GM19240 (cell line): ENCODE measurements around the gene IGSF11.

Experiments
- DNase-seq: peaks from one replicate; pipeline ENCODE4 v3.0.0; 2011; ENCODE audit warnings: low spot score; ENCODE audit not compliant: insufficient read length

IGSF11 gene

DNA sequence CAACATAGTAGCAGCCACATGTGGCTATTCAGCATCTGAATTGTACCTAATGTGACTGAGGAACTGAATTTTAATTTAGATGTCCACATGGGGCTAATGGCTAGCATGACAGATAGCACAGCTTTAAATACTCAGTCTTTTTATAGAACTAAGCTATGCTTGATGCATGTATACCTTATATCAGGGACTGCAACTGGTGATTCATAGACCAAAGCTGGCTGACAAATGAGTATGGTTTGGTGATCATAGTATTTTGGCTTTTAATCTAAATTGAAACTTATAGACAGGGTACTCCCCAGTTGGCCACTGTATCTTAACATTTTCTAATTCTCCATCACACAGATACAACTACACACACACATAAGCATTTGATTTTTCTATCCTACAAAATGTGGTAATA, 83.6 kb downstream of the IGSF11 start:
- no peak for DNase-seq

DNA sequence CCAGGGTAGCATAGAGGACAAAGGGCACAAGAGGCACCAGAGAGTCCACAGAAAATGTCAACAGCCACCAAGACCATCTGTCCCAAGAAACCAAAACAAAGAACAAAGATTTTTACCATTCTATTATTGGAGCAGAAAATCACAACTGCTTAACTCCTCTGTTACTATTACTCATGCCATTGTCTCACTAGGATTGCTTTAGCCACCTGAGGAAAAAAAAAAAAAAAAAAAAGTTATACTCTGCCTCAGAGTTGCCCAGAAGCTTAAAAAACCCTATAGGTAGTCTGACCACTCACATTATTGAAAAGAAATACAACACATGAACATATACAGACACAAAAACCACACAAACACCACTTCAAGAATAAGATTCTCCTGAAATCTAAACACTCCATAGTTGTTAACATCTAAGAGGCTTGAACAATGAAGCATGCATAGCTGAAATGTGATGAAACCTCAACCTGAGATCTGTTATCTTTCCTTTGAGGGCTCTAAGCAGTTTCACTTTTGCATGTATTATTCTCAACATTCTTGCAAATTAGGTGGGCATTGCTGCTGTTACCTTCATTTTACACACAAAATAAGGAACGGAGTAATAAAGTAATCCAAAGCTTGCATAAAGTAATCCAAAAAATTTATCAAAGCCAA, 85.4 kb downstream of the IGSF11 start:
- no peak for DNase-seq

DNA sequence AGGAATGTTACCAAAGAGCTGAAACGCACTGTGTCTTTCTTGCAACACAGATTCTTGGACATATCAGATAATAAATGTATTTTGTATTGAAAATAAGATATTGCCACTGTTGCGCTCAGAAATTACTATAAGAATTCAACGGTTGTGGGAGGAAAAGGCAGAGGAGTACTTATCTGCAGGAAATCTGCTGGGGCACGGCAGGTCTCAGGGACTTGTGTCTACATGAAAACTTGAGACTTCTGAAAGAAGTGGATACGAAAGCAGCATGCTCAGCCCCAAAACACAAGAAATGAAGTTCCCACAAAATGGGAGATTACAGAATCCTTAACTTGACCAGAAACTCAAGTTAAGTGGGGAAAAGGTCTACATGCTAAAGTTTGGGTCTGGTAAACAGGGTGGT, 86.5 kb downstream of the IGSF11 start:
- DNase-seq, result no peak

DNA sequence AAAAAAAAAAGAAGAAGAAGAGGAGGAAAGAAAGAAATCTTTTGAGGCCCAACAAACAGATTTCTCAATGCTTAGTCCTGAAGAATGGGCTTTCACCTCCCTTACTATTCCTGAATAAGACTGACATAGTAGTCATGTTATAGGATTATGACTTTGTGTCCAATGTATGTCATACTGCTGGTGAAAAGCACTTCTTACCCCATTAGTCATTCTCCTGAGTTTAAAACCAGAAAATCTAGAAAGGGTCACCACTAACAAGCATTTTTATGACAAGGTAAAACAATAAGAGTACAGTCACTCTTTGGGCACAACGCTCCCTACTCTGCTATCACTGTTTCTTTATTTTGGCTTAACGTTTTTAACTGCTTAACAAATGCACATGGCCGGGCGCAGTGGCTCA, 88.2 kb downstream of the IGSF11 start:
- DNase-seq, result no peak

DNA sequence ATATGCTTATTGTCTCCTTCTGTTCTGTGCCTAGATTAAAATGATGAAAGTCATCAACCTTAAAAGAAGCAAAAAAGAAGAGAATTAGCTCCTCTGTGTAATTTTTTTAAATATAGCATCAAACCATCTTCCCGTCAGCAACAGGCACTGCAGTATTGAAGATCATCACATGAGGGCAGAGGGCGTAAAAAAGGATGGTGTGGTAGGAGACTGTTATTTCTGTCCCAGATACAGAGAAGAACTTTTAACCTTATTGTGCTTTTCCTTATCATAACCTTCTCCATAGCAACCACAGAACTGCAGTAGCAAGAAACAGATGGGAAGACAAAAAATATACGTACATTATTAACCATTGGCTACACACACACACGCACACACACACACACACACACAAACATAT, 88.8 kb downstream of the IGSF11 start:
- DNase-seq, result no peak

DNA sequence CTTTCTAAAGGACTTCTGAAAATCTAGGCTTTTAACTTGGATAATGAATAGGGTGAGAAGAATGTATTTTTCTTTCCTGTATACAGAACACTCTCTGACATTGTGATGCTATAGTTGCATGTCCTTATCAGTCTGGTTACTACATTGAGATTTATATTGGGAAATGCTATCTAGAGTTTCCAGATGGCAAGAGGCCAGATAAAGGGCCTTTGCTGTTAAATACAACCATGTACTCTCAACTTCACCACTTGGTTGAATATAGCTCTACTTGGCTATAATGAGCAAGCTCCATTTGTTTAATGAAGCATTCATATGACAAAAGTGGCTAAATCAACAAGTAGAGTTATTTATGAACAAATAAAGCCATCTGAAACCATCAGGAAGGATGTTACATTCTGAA, 91.0 kb downstream of the IGSF11 start:
- no peak for DNase-seq

DNA sequence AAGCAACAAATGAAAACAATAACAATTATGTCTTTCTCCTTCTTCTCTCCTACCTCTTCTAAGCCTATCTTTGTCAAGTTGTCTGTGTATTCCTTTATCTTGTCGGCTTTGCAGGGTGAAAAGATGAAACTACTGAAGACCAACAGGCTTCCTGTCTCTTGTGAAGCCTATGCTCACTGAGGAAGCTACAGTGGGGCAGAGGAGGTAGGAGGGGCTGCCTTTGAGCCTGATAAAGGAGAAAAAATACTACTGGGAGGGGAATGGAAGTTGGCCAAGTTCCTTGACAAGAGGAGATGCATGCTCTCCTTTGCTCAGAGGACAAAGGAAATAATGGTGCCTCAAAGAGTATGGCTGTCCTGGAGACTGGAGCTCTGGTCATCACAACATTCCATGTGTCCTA, 92.0 kb downstream of the IGSF11 start:
- no peak for DNase-seq

DNA sequence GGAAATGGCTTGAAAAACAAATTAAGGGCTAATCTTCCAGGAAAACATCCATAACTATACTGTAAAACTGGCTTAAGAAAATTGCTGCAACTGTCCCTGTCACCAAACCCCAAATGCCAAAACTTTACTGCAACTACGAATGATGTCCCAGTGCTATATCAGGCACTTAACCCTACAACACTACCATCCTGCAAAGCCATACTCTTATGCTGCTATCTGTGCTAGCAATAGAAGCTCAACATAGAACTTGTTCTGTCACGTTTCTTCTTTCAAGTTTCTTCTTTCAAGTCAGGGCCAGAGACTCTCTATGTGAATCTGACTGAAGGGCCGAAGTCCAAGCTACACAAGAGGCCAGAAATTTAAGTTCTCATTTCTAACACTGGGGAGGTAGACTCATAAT, 92.5 kb downstream of the IGSF11 start:
- no peak for DNase-seq

DNA sequence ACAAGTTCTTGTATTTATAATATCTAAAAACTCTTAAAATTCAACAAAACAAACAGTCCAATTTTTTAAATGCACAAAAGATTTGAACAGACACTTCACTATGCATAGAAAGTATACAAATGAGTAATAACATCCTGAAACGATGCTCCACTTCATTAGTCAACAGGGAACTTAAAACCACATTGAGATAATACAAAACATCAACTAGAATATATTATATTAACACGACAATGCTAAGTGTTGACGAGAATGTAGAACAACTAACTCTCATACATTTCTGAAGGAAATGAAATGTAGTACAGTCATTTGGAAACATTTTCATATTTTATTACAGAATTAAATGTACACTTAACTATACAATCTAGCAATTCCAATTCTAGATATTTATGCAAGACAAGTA, 93.4 kb downstream of the IGSF11 start:
- no peak for DNase-seq

DNA sequence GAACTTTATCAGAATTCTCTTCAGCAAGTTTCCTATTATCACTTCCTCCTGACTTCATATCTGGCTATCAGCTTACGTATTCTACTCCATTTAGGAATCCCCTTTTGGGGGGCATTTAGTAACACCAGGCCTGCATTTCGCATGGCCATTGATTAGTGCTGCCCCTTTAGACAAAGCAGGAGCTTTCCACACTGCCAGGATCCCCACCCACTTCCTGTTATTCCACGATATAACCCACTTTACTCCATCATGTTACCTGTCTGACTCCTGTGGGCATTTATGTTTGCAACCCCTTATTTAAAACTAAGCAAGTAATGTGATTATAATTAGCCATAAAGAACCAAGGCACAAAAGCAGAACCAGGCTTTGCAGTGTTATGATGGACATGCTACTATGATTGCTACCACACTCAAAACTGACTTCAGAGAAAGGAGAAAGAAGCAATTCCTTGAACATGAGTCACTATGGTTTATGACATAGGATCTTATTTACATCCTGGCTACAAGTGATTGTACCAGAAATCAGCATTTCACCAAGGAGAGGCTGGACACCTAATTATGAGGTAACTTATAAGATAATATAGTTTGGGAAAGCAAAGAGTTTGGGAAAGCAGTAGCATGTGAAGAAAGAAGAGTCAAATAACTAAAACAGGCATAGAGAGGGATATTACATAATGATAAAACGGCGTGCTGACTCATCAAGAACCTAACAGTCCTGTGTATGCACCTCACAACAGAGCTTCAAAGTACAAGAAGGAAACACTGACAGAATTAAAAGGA, 96.3 kb downstream of the IGSF11 start:
- no peak for DNase-seq

DNA sequence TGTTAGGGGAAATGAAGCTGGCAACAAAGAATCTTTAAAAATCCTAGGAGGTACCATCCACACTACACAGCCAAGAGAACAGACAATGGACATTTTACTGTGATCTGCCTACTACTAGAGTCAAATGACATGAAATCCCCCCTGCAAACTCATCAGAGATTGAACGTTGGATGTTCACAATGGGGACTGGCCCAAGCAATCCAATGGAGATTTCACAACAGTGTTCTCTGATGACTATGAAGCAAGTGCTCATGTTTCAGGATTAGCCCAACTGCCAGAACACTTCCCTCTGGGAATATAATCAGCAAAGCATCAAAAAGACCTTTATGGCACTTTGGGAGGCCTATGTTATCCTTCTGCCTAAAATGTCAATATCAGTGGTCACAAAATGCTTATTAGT, 97.8 kb downstream of the IGSF11 start:
- no peak for DNase-seq

DNA sequence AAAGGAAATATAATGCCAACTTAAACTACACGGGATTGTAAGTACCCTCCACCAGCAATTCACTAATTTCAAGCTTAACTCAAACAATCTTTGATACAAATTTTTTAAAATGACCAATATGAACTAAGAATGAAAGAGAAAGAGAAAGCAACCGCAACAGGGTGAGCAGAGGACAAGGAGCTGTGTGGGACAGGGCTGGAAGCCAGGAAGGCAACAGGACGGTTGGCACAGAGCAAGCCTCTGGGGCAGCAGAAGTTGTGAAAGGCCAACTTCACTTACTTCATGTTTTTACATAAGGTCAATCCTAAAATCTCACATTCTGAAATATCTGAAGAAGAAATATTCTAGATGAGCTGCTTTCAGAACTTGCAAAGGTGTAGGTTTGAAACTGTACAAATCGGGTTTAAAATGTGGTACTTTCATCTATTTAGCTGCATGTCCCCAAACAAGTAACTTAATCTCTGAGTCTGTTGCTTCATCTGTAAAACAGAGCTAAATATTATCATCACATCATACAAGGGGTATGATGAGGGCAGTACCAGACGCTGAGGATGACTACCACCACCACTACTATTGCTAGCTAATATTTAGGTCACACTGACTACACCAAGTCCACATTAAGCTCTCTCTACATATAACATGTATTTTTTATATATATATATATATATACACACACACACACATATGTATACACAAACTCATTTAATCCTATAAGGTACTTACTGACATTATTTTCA, 101.7 kb downstream of the IGSF11 start:
- DNase-seq, result no peak

DNA sequence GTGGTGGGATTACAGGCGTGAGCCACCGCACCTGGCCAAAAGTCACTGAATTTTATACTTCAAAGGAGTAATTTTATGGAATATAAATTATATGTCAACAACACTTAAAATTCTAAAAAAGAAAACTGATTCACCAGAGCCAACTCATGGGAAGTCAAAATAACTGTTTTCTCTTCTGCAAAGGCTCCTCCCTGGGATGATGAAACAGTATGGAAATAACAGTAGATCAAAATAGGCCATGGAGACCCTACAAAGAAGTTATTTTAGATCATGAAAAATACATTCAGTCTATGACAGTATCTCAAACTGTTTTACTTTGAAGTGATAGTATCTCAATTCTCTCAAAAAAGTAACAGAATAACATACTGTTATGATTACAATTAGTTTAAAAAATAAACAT, 102.7 kb downstream of the IGSF11 start:
- DNase-seq, result no peak

DNA sequence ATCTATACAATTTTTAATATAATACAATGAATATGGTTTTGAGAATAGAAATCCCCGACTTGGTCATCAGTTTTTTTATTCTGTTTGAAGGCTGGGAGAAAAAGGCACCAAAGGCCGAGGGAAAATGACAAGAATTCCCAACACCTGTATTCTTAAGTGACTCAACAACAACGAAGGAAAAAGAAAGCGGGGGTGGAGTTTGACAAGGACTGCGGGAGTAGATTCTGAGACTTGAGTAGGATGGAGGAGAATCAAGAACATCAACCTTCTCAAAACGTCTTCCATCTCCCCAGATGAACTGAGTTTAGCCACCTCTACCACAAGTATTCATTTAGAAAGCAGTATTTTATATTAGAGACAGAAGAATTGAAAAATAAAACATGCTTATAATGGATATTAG, 107.2 kb downstream of the IGSF11 start:
- DNase-seq, result no peak

DNA sequence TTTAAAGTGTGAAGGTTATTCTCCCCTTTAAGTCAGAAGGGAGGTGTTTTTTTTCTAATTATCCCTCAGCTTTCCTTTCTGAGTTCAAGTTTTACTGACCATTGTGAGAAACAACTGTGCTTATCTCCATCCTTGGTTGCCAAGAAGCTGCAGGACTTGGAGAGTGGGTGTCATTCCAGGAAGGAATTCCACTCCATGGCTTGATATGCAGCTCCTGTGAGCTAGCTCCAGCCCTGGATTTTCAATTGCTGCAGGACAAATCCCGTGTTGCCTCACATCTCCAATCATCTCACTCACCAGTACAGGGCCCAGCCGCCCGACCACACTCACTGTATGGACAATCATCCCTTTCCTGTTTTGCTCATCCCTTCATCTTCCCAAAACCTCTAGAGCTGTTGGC, 122.5 kb downstream of the IGSF11 start:
- DNase-seq, result no peak

DNA sequence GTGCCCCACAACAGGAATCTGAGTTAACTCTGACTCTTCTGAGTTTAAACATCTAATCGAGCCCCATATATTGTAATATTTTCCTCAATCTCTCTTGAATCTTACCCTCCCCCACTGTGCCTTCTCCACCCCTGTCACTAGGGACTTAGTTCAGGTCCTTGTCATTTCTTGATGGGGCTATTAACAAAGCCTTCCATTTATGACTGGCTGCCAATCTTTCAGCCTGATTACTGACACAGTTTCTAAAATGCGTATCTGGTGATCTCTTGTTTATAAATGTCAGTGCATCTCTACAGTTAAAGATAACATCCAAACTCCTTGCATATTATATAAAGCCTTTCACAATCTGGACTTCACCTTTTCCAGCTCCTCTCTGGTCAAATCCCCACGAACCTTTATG, 124.3 kb downstream of the IGSF11 start:
- no peak for DNase-seq

DNA sequence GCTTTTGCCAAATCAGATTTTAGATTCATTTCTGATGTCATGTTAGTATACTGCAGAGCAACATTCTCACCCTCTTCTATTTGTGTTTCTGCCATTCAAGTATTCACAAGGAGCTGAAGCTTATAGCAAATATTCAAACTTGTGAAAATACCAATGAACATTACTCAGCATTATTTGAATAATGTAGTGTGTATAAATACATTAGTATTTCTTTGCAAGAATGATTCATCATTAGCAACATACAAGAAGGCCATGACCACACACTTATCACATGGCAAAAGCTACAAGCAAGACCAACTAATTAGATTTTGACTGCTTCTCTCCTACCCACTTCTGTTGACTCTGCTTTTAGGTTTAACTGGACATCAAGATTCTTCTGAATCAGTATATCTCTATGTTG, 124.9 kb downstream of the IGSF11 start:
- DNase-seq, result no peak

DNA sequence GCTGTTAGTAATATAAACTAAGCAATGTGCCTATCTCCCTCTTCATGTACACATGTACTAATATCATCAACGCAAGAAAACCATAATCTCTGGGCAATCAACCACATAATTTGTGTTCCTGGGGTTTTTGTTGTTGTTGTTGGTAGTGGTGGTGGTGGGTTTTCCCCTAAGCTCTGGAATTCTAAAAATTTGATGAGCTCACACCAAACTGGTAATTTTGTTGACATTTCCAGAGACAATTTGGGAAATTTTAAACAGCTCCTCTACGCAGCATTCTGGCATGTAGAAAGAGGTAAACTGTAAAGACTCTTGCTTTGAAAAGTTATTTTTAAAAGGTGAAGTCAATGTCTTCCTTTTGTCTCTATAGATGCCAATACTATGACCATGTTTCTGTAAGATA, 126.7 kb downstream of the IGSF11 start:
- no peak for DNase-seq

DNA sequence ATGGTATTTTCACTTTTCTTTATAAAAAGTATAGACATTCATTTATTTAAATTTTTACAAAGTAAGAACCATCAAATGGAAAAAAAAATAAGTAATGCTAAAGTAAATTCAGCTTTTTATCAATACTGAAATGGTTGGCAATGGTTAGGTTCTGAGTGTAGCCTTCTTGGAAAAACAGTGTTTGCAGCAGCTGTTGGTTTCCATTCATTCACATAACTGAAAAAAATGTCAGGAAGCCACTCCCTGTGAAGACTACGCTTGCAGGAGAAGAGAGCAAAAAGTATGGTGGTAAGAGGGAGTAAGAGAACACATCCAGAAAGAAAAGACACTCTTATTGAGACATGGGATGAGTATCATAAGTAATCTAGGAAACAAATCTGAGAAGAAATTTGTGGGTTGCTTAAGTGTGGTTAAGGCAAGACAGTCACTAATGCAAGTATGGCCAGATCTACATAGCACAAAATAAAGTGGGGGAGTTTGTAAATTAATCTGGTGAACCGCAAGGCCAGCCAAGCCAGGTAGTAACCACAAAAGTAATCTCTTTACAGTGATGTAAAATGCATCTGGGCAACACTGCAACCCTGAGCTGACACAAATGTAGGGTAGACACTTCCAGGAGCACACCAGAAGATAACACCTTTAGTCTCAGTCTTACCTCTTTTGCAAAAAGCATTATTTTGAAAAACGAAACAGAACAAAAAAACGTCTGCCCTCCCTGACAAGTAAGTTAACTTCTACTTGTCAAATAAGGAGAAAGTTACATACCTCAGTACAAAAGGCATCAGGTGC, 133.7 kb downstream of the IGSF11 start:
- DNase-seq, result no peak

DNA sequence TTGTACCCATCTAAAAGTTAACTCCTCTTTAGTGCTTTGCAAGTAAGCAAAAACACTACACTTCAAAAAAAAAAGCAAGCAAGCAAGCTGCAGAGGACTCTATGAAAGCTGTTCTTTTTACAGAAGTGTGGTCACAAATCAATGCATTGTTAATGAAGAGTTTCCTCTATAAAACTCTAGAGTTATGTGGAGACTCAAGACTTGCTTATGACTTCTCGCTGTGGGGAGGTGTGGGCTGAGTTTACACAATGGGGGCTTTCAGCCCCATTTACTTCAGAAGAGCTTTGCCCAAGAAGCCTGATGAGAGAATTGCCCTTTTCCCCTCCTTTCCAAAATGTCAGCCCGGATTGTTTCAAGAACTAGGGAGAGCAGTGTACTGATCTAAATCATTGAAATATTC, 144.4 kb downstream of the IGSF11 start:
- DNase-seq, result no peak

DNA sequence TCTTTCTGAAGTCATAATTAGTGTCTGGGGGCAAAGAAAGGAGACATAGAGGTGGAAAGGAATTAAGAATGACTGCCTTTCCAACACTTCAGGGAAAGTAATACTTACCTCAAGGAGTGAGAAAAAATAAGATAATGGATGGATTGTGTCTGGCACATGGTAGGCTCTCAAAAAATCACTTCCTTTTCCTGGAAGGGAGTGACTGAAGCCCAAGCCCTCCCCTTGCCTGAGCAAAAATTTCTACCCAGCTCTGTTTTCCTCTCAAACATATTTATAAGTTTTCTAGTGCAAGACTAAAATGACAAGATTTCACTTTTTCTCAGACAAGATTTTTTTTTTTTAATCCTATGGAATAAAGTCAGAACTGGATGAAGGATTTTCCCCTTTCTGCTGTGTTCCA, 145.0 kb downstream of the IGSF11 start:
- DNase-seq, result no peak

DNA sequence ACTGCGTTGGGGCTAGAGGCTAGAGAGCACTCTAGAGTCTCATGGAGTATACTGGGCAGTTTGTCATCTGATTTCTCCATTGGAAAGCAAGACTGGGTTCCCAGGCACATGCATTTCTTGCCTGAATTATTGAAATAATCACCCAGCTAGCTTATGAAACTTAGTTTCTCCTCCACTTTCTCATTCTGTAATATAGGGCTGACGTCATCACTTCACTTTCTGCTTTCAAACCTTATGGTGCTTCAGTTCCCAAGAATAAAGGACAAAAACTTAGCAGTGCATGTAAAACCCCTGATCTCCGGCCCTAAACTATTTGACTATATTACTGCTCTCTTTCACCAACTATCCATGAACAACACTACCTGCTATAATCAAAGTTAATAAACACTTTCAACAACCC, 147.9 kb downstream of the IGSF11 start:
- DNase-seq, result no peak
